ENCODE results near the gene HADHA.

DNA sequence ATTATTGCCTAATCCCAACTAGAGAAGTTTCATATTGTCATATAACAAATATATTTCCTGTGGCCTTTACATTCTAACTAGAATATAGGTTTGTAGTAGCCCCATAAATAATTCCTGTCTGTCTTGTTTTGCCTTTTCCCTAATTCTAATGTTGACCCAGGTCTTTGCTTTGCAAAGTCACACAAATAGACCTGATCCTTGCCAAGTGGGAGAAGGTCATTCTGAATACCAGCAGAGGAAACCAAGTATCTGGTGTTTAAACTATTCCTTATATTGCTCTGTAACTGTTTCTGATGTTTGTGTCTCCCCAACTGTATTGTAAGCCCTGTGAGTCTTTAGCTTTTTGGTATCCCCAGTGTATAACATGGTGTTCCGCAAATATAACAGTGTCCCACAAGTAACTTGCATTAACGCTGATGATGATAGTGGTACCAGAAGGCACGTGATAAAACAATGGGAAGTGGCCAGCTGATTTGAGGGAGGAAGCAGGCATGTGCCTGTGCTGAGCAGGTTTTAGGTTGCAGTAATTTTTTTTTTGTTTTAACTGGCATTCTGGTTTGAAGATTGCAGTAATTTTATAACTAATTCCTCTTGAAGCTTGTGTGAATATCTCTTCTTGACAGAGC, 11.4 kb upstream of the HADHA start:
- TF ChIP-seq, protein P1, sequence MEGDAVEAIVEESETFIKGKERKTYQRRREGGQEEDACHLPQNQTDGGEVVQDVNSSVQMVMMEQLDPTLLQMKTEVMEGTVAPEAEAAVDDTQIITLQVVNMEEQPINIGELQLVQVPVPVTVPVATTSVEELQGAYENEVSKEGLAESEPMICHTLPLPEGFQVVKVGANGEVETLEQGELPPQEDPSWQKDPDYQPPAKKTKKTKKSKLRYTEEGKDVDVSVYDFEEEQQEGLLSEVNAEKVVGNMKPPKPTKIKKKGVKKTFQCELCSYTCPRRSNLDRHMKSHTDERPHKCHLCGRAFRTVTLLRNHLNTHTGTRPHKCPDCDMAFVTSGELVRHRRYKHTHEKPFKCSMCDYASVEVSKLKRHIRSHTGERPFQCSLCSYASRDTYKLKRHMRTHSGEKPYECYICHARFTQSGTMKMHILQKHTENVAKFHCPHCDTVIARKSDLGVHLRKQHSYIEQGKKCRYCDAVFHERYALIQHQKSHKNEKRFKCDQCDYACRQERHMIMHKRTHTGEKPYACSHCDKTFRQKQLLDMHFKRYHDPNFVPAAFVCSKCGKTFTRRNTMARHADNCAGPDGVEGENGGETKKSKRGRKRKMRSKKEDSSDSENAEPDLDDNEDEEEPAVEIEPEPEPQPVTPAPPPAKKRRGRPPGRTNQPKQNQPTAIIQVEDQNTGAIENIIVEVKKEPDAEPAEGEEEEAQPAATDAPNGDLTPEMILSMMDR (IDR thresholded peaks at IDR 0.05), result no peak
- no peak for TF ChIP-seq POLR2A (IDR thresholded peaks at IDR 0.05)
